ENCODE measurements around the gene DUSP18. TPM values are rescaled to one million over a fixed set of nuclear protein-coding genes. Genes with fewer than 3 reads are reported as not detected.
"Not testable (repeated sequence)": the region's sequence is repeated elsewhere in the genome, so short reads cannot be mapped to it uniquely, and the experiment has no call there.

DUSP18 gene
- total RNA-seq, 2 donors from 2014 or later = 1.8 to 4.9 TPM

DNA sequence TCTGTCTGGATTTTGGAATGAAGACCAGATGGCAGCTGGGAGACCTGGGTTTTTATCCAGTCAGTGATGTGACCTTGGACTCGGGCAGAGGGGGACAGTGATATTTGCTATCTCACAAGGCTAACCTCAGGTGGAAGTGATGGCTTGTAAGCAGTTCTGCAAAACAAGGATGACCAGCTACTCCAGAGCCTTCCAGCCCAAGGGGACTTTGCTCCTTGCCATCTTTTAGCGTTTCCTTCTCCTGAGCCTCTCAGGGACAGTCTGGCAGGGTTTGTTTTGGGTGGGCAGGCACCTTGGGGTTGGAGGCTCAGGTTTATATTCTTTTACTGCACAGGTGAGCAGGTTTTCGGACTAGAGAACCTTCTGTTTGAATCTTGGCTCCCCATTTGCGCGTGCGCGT is 17.5 kb upstream of the DUSP18 start:
- DNase-seq (ENCODE audit: low spot score) = no peak
- Histone ChIP-seq H3K9me3 (no peaks in the 10 kb centered on the region), H3K36me3 (no peaks in the 10 kb centered on the region)

DNA sequence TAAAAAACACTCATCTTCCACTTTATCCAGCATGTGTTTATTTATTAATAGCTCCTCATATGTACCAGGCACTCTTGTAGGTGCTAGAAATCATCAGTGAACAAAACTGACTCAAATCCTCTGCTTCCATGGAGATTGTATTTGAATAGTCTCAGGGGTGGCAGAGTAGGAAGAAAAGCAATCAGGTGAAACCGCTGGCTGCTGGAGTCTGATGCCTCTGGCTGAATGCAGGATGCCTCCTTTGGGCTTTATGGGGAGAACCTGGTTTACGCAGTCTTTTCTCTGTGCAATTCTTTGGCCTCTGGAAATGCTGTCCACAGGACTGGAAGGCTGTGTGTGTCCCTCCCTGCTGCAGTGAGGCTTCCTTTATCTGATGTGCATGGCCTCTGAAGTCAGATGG is 14.2 kb upstream of the DUSP18 start:
- TF ChIP-seq, protein P1, sequence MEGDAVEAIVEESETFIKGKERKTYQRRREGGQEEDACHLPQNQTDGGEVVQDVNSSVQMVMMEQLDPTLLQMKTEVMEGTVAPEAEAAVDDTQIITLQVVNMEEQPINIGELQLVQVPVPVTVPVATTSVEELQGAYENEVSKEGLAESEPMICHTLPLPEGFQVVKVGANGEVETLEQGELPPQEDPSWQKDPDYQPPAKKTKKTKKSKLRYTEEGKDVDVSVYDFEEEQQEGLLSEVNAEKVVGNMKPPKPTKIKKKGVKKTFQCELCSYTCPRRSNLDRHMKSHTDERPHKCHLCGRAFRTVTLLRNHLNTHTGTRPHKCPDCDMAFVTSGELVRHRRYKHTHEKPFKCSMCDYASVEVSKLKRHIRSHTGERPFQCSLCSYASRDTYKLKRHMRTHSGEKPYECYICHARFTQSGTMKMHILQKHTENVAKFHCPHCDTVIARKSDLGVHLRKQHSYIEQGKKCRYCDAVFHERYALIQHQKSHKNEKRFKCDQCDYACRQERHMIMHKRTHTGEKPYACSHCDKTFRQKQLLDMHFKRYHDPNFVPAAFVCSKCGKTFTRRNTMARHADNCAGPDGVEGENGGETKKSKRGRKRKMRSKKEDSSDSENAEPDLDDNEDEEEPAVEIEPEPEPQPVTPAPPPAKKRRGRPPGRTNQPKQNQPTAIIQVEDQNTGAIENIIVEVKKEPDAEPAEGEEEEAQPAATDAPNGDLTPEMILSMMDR (IDR thresholded peaks at IDR 0.05) = no peak
- H3K27ac ChIP-seq = no peak overlapping the region

More for the DNA sequence above, 17.5 kb upstream of the DUSP18 start:
- H3K27ac ChIP-seq = no peak overlapping the region
- TF ChIP-seq, protein P1 (IDR thresholded peaks at IDR 0.05) = no peak
- no peaks in the 10 kb centered on the region for H3K4me1 ChIP-seq
- H3K27me3 ChIP-seq = no peaks in the 10 kb centered on the region
- no peak overlapping the region for H3K4me3 ChIP-seq

DNA sequence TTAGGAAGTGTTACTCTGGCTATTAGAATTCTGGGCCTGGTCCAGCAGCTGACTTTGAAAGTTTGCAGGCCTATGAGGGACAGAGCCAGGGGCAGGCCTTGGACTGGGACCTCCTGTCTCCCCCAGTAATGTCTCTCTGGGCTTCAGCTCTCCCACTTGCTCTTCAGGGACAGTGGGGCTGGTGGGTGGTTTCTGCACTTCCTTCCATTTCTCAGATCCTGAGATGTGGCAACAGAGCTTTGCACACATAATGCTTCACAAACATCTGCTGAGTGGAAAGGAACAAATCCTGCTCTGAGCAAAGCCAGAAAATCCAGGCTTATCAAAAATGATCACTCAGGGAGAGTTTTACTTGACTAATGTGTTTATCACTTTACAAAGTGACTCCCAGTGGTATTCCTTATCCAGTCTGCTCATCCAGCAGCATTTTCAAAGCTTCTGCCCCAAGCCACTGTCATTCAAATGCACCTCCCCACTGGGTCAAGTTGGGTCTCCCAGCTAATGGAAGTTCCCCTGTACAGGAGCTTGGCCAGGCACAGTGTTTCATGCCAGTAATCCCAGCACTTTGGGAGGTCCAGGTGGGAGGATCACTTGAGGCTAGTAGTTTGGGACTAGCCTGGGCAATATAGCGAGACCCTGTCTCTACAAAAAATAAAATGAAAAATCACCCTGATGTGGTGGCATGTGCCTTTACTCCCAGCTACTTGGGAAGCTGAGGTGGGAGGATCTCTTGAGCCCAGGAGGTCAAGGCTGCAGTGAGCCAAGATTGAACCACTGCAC is 13.5 kb upstream of the DUSP18 start:
- no peak overlapping the region for H3K27ac ChIP-seq
- H3K4me1 ChIP-seq = no peaks in the 10 kb centered on the region
- no peak overlapping the region for H3K4me3 ChIP-seq
- H3K36me3 ChIP-seq = no peaks in the 10 kb centered on the region
- TF ChIP-seq, protein P1 (IDR thresholded peaks at IDR 0.05) = no peak
- no peak for DNase-seq (ENCODE audit: low spot score)
- H3K27me3 ChIP-seq = no peaks in the 10 kb centered on the region
- no peaks in the 10 kb centered on the region for H3K9me3 ChIP-seq

More for the DNA sequence above, 14.2 kb upstream of the DUSP18 start:
- no peak for DNase-seq (ENCODE audit: low spot score)
- Histone ChIP-seq H3K36me3 (no peaks in the 10 kb centered on the region), H3K9me3 (no peaks in the 10 kb centered on the region), H3K4me1 (no peaks in the 10 kb centered on the region), H3K27me3 (no peaks in the 10 kb centered on the region), H3K4me3 (no peak overlapping the region)

DNA sequence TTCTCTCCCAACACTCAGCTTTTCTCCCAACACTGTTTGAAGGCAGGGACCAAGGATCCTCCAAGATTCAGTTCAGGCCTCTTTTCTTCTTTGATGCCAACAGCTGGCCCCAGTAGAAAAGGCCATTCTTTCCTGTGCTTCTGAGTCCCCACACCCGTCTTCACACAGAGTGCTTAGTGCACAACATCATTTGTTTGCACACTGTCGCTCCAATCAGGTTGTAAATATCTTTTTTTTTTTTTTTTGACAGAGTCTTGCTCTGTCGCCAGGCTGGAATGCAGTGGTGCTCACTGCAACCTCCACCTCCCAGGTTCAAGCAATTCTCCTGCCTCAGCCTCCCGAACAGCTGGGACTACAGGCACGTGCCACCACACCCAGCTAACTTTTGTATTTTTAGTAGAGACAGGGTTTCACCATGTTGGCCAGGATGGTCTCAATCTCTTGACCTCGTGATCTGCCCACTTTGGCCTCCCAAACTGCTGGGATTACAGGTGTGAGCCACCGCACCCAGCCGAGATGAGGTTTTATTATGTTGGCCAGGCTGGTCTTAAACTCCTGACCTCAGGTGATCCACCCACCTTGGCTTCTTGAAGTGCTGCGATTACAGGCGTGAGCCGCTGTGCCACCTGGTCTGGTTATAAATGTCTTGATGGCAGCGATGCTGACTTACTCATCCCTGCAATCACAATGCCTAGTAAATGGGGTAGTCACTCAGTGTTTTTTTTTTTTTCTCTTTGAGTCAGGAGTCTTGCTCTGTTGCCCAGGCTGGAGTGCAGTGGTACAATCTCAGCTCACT is 12.4 kb upstream of the DUSP18 start:
- not testable (repeated sequence) for H3K9me3 ChIP-seq; H3K4me1 ChIP-seq; DNase-seq (ENCODE audit: low spot score); H3K4me3 ChIP-seq; H3K36me3 ChIP-seq; H3K27ac ChIP-seq; H3K27me3 ChIP-seq

DNA sequence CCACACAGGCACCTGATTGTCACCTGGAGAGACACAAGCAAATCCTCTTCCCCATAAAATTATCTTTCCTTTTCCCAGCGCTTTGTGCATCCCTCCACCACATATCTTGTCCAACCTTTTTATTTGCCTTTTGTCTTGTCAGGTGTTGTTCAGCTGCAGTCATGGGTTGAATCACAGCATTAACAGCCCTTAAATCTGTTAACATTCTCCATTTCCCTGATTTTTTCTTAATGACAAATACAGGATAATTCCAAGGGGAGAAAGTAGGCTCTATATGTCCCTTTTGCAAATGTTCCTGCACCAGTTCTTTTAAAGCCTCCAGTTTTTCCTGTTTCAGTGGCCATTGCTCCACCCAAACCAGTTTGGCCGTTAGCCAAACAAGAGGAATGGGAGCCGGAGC is 8.9 kb upstream of the DUSP18 start:
- not testable (repeated sequence) for H3K4me1 ChIP-seq; DNase-seq (ENCODE audit: low spot score); H3K9me3 ChIP-seq; H3K36me3 ChIP-seq; H3K4me3 ChIP-seq; H3K27me3 ChIP-seq; H3K27ac ChIP-seq

DNA sequence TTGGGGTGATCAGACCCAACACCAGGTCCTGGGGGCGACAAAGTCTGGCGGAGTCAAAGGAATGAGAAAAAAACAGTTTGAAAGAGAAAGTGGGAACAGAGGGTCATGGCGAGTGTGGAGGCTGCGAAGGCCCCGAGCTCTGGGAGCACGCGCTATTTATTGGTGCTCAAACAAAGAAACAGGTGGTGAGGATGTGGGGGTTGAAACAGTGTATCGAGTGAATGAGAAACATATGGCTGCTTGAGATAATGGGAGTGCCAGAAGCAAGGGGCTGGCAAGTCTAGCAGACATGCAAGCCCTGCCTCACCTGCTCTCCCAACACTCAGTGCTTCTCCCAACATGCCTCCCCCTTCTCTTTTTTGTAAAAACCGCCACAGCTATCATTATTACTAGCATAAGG is 7.8 kb upstream of the DUSP18 start:
- H3K27me3 ChIP-seq = no peaks in the 10 kb centered on the region
- H3K27ac ChIP-seq = no peak overlapping the region
- no peak overlapping the region for H3K4me3 ChIP-seq
- H3K9me3 ChIP-seq = no peaks in the 10 kb centered on the region
- DNase-seq (ENCODE audit: low spot score) = no peak
- no peaks in the 10 kb centered on the region for H3K4me1 ChIP-seq
- TF ChIP-seq, protein P1 (IDR thresholded peaks at IDR 0.05) = no peak
- H3K36me3 ChIP-seq = no peaks in the 10 kb centered on the region

All from right atrium auricular region (tissue), 2 donors.